ENCODE data around the gene DGKQ.

DGKQ gene

GRCh38 chr4:1012034-1012739 is 38.8 kb upstream of the DGKQ start:
- peaks cover 0 to 21% (median 11%) of the 10 kb centered on the region in 11 experiments; a peak in 10 of 22 replicates for H3K36me3 ChIP-seq
- peak overlapping the region; percentile 89 to 98 (median 95) for H3K4me2 ChIP-seq
- H3K27ac ChIP-seq: peak overlapping the region in 9 of 11 experiments; percentile 27 to 75 (median 69); a peak in 17 of 22 replicates
- peaks cover 5 to 73% (median 63%) of the 10 kb centered on the region in 11 experiments; a peak in 20 of 22 replicates for H4K20me1 ChIP-seq
- no peaks in the 10 kb centered on the region for H3K9me3 ChIP-seq (replicated peaks in 1 of 11)
- TF ChIP-seq Cebpa-rat (IDR thresholded peaks at IDR 0.05): no peak
- H3K9ac ChIP-seq: peak overlapping the region; percentile 62 to 89 (median 77); a peak in 21 of 22 replicates
- peaks cover 36 to 40% (median 37%) of the 10 kb centered on the region in 11 experiments for H3K27me3 ChIP-seq
- peak overlapping the region; percentile 55 to 79 (median 70) for H3K4me3 ChIP-seq
- peaks cover 68 to 74% (median 72%) of the 10 kb centered on the region in 10 experiments for H3K4me1 ChIP-seq

GRCh38 chr4:1011666-1012033 is 38.3 kb upstream of the DGKQ start:
- Histone ChIP-seq H3K27me3 (peaks cover 41 to 44% (median 43%) of the 10 kb centered on the region in 11 experiments), H4K20me1 (peaks cover 4 to 68% (median 58%) of the 10 kb centered on the region in 11 experiments; a peak in 20 of 22 replicates), H3K36me3 (peaks cover 0 to 21% (median 11%) of the 10 kb centered on the region in 11 experiments; a peak in 10 of 22 replicates), H3K4me1 (peaks cover 62 to 68% (median 67%) of the 10 kb centered on the region in 10 experiments), H3K9me3 (replicated peaks in 1 of 11) (peaks cover 0 to 5% (median 0%) of the 10 kb centered on the region in 11 experiments; a peak in 2 of 22 replicates), H3K27ac (peak overlapping the region in 6 of 11 experiments; percentile 38 to 76 (median 62); a peak in 11 of 22 replicates), H3K4me2 (peak overlapping the region in 2 of 11 experiments; percentile 24 to 44; a peak in 4 of 22 replicates), H3K9ac (peak overlapping the region in 10 of 11 experiments; percentile 53 to 80 (median 74); a peak in 18 of 22 replicates), H3K4me3 (peak overlapping the region; percentile 46 to 74 (median 69))
- no peak for TF ChIP-seq Cebpa-rat (IDR thresholded peaks at IDR 0.05)

- peak within 1 kb of the TSS in 9 of 11 experiments; percentile 31 to 76 (median 69); a peak in 18 of 22 replicates for H3K27ac ChIP-seq
- peaks cover 44 to 48% (median 47%) of the 10 kb centered on the region in 11 experiments for H3K27me3 ChIP-seq
- TF ChIP-seq Cebpa-rat (IDR thresholded peaks at IDR 0.05): no peak
- H4K20me1 ChIP-seq: peaks cover 0 to 63% (median 53%) of the 10 kb centered on the region in 11 experiments; a peak in 20 of 22 replicates
- H3K36me3 ChIP-seq: peaks cover 0 to 21% (median 11%) of the 10 kb centered on the region in 11 experiments; a peak in 10 of 22 replicates
- H3K4me3 ChIP-seq: peak within 1 kb of the TSS; percentile 65 to 79 (median 71)
- peak within 1 kb of the TSS; percentile 68 to 89 (median 77); a peak in 21 of 22 replicates for H3K9ac ChIP-seq
- H3K4me1 ChIP-seq: peaks cover 57 to 63% (median 62%) of the 10 kb centered on the region in 10 experiments
- peak within 1 kb of the TSS; percentile 90 to 100 (median 99) for H3K4me2 ChIP-seq
- H3K9me3 ChIP-seq (replicated peaks in 1 of 11): peaks cover 0 to 7% (median 0%) of the 10 kb centered on the region in 11 experiments; a peak in 2 of 22 replicates
These were observed 37.8 kb upstream of the DGKQ start, which contains the start of gene FGFRL1 for GRCh38 chr4:1011022-1011665. FGFRL1 (plus strand) TSS chr4:1011626; CDS start chr4:1012486, 860 bp downstream.

GRCh38 chr4:1010395-1011021 is 37.1 kb upstream of the DGKQ start:
- peaks cover 51 to 57% (median 56%) of the 10 kb centered on the region in 10 experiments for H3K4me1 ChIP-seq
- H4K20me1 ChIP-seq: peaks cover 0 to 56% (median 47%) of the 10 kb centered on the region in 11 experiments; a peak in 20 of 22 replicates
- TF ChIP-seq Cebpa-rat (IDR thresholded peaks at IDR 0.05): peak in 2 of 11 experiments; percentile 16 to 34; a peak in 2 of 22 replicates
- H3K4me3 ChIP-seq: peak overlapping the region; percentile 56 to 74 (median 65)
- H3K27ac ChIP-seq: peak overlapping the region in 9 of 11 experiments; percentile 31 to 66 (median 59); a peak in 16 of 22 replicates
- peaks cover 0 to 7% (median 0%) of the 10 kb centered on the region in 11 experiments; a peak in 2 of 22 replicates for H3K9me3 ChIP-seq (replicated peaks in 1 of 11)
- H3K27me3 ChIP-seq: peaks cover 45 to 54% (median 54%) of the 10 kb centered on the region in 11 experiments
- H3K36me3 ChIP-seq: peaks cover 0 to 21% (median 11%) of the 10 kb centered on the region in 11 experiments; a peak in 10 of 22 replicates
- H3K9ac ChIP-seq: peak overlapping the region; percentile 20 to 71 (median 66); a peak in 20 of 22 replicates
- H3K4me2 ChIP-seq: peak overlapping the region; percentile 88 to 100 (median 99)

- Histone ChIP-seq H3K9ac (peak overlapping the region; percentile 56 to 75 (median 69)), H3K4me3 (peak overlapping the region; percentile 56 to 74 (median 66)), H3K36me3 (peaks cover 0 to 18% (median 11%) of the 10 kb centered on the region in 11 experiments; a peak in 10 of 22 replicates), H3K4me2 (peak overlapping the region; percentile 92 to 100 (median 99)), H4K20me1 (peaks cover 0 to 56% (median 44%) of the 10 kb centered on the region in 11 experiments; a peak in 19 of 22 replicates), H3K27ac (peak overlapping the region in 9 of 11 experiments; percentile 25 to 64 (median 43); a peak in 14 of 22 replicates), H3K9me3 (replicated peaks in 1 of 11) (peaks cover 0 to 7% (median 0%) of the 10 kb centered on the region in 11 experiments; a peak in 2 of 22 replicates), H3K27me3 (peaks cover 53 to 62% (median 61%) of the 10 kb centered on the region in 11 experiments), H3K4me1 (peaks cover 45 to 56% (median 49%) of the 10 kb centered on the region in 10 experiments)
- no peak for TF ChIP-seq Cebpa-rat (IDR thresholded peaks at IDR 0.05)
These were observed 36.4 kb upstream of the DGKQ start for GRCh38 chr4:1009542-1010394.

- no peak for TF ChIP-seq Cebpa-rat (IDR thresholded peaks at IDR 0.05)
- Histone ChIP-seq H3K27me3 (peaks cover 60 to 69% (median 69%) of the 10 kb centered on the region in 11 experiments), H3K4me2 (peak overlapping the region; percentile 80 to 100 (median 96)), H3K4me1 (peaks cover 37 to 51% (median 42%) of the 10 kb centered on the region in 10 experiments), H3K9me3 (replicated peaks in 1 of 11) (peaks cover 0 to 7% (median 0%) of the 10 kb centered on the region in 11 experiments; a peak in 2 of 22 replicates), H3K9ac (peak overlapping the region; percentile 21 to 75 (median 61); a peak in 20 of 22 replicates), H3K27ac (no peak overlapping the region), H3K4me3 (peak overlapping the region; percentile 55 to 74 (median 63)), H4K20me1 (peaks cover 0 to 56% (median 38%) of the 10 kb centered on the region in 11 experiments; a peak in 18 of 22 replicates), H3K36me3 (peaks cover 0 to 13% (median 11%) of the 10 kb centered on the region in 11 experiments; a peak in 10 of 22 replicates)
These were observed 35.6 kb upstream of the DGKQ start for GRCh38 chr4:1008840-1009541.
